ENCODE measurements around the gene ASIC4. TPM values are rescaled to one million over a fixed set of nuclear protein-coding genes. Genes with fewer than 3 reads are reported as not detected.

The ASIC4 gene
- total and polyA plus RNA-seq, 2 of the 13 experiments (the other 11 are each of a cell fraction or from before 2014, with no cell fraction given): 0.03 TPM; not detected in 1

Small RNAs within 50 kb of the gene (microRNA-seq; reads per million reads assigned to microRNA genes)
- 0.85 reads per million for gene MIR3132

Small RNAs within 50 kb of the gene (small RNA-seq; reads per million reads assigned to genes)
- 0 to 0.33 (median 0) reads per million in 3 experiments for gene MIR3132 (ENCODE audit: insufficient read depth in 2 of 3, insufficient read length in 3 of 3, low read depth in 2 of 3, low replicate concordance in 1 of 3)

Other genes with a start within 250 kb of the ASIC4 start
- gene DNAJB2, start 235.1 kb upstream of the ASIC4 start, total RNA-seq (2016; rRNA removed; fragmentation: Illumina TruSeq; extraction: Trizol): 18.6 and 21.3 TPM in 2 replicates
- gene DNAJB2, start 235.1 kb upstream of the ASIC4 start, polyA plus RNA-seq (2011; rRNA removed): 31.1 and 55.2 TPM in 2 replicates
- not detected in 2 replicates for gene PTPRN, start 205.1 kb upstream of the ASIC4 start, total RNA-seq (2016; rRNA removed; fragmentation: Illumina TruSeq; extraction: Trizol)
- gene PTPRN, start 205.1 kb upstream of the ASIC4 start, polyA plus RNA-seq (2011; rRNA removed): 0.24 and 0.26 TPM in 2 replicates
- not detected in 2 replicates for gene RESP18, start 181.7 kb upstream of the ASIC4 start, total RNA-seq (2016; rRNA removed; fragmentation: Illumina TruSeq; extraction: Trizol)
- gene RESP18, start 181.7 kb upstream of the ASIC4 start, polyA plus RNA-seq (2011; rRNA removed): not detected in 2 replicates
- gene DNPEP, start 126.6 kb upstream of the ASIC4 start, total RNA-seq (2016; rRNA removed; fragmentation: Illumina TruSeq; extraction: Trizol): 103 and 104 TPM in 2 replicates
- 109 and 130 TPM in 2 replicates for gene DNPEP, start 126.6 kb upstream of the ASIC4 start, polyA plus RNA-seq (2011; rRNA removed)
- not detected in 2 replicates for gene DES, start 96.1 kb upstream of the ASIC4 start, total RNA-seq (2016; rRNA removed; fragmentation: Illumina TruSeq; extraction: Trizol)
- 0.21 TPM in 1 of 2 replicates, not detected in the other for gene DES, start 96.1 kb upstream of the ASIC4 start, polyA plus RNA-seq (2011; rRNA removed)
- 0.18 TPM in 1 of 2 replicates, not detected in the other for gene SPEG, start 79.6 kb upstream of the ASIC4 start, total RNA-seq (2016; rRNA removed; fragmentation: Illumina TruSeq; extraction: Trizol)
- gene SPEG, start 79.6 kb upstream of the ASIC4 start, polyA plus RNA-seq (2011; rRNA removed): 0.24 and 0.94 TPM in 2 replicates
- 81.1 and 88.7 TPM in 2 replicates for gene GMPPA, start 15.6 kb upstream of the ASIC4 start, total RNA-seq (2016; rRNA removed; fragmentation: Illumina TruSeq; extraction: Trizol)
- gene GMPPA, start 15.6 kb upstream of the ASIC4 start, polyA plus RNA-seq (2011; rRNA removed): 106 and 115 TPM in 2 replicates
- 34.7 and 79.6 TPM in 2 replicates for gene CHPF, start 29.3 kb downstream of the ASIC4 start, total RNA-seq (2016; rRNA removed; fragmentation: Illumina TruSeq; extraction: Trizol)
- 111 and 171 TPM in 2 replicates for gene CHPF, start 29.3 kb downstream of the ASIC4 start, polyA plus RNA-seq (2011; rRNA removed)
- gene TMEM198, start 29.5 kb downstream of the ASIC4 start, total RNA-seq (2016; rRNA removed; fragmentation: Illumina TruSeq; extraction: Trizol): 11.6 and 17.3 TPM in 2 replicates
- gene TMEM198, start 29.5 kb downstream of the ASIC4 start, polyA plus RNA-seq (2011; rRNA removed): 23.5 and 40.8 TPM in 2 replicates
- gene OBSL1, start 57.1 kb downstream of the ASIC4 start, total RNA-seq (2016; rRNA removed; fragmentation: Illumina TruSeq; extraction: Trizol): 65.4 and 86.7 TPM in 2 replicates
- gene OBSL1, start 57.1 kb downstream of the ASIC4 start, polyA plus RNA-seq (2011; rRNA removed): 218 and 229 TPM in 2 replicates
- gene INHA, start 57.8 kb downstream of the ASIC4 start, total RNA-seq (2016; rRNA removed; fragmentation: Illumina TruSeq; extraction: Trizol): 1.9 and 4.1 TPM in 2 replicates
- gene INHA, start 57.8 kb downstream of the ASIC4 start, polyA plus RNA-seq (2011; rRNA removed): 15.2 and 23.1 TPM in 2 replicates
- gene STK11IP, start 83.4 kb downstream of the ASIC4 start, total RNA-seq (2016; rRNA removed; fragmentation: Illumina TruSeq; extraction: Trizol): 5.6 and 12.8 TPM in 2 replicates
- gene STK11IP, start 83.4 kb downstream of the ASIC4 start, polyA plus RNA-seq (2011; rRNA removed): 24.0 and 30.2 TPM in 2 replicates
- 0.10 and 0.18 TPM in 2 replicates for gene SLC4A3, start 113.1 kb downstream of the ASIC4 start, total RNA-seq (2016; rRNA removed; fragmentation: Illumina TruSeq; extraction: Trizol)
- 0.95 and 1.2 TPM in 2 replicates for gene SLC4A3, start 113.1 kb downstream of the ASIC4 start, polyA plus RNA-seq (2011; rRNA removed)

All from HepG2 (cell line).